H9 (cell line): ENCODE data around the gene FAM53B. TPM values are rescaled to one million over a fixed set of nuclear protein-coding genes. Genes with fewer than 3 reads are reported as not detected.

Experiments used
- DNase-seq: peaks from one replicate; pipeline ENCODE4 v3.0.0-alpha.2; 2017
- H2AFZ ChIP-seq: one replicate; pipeline ENCODE4 v1.6.1; 2013; ENCODE audit warnings: mild to moderate bottlenecking, low read length, control low read depth, moderate library complexity
- H2AK5ac ChIP-seq: 2 replicates; pipeline ENCODE4 v1.6.1; 2013; ENCODE audit warnings: low read length, control low read depth, mixed read lengths; ENCODE audit not compliant: insufficient read length
- H2BK120ac ChIP-seq: one replicate; pipeline ENCODE4 v1.6.1; 2013; ENCODE audit warnings: low read depth, mild to moderate bottlenecking, low read length, control low read depth, inconsistent platforms; ENCODE audit not compliant: poor library complexity, severe bottlenecking
- H2BK12ac ChIP-seq: 2 replicates; pipeline ENCODE4 v1.6.1; 2013; ENCODE audit warnings: low read length, control low read depth, mixed read lengths, low read depth; ENCODE audit not compliant: insufficient read length
- H2BK15ac ChIP-seq: 2 replicates; pipeline ENCODE4 v1.6.1; 2013; ENCODE audit warnings: low read depth, low read length, control low read depth
- H2BK20ac ChIP-seq: one replicate; pipeline ENCODE4 v1.6.1; 2013; ENCODE audit warnings: low read depth, mild to moderate bottlenecking, low read length, control low read depth, inconsistent platforms; ENCODE audit not compliant: poor library complexity, severe bottlenecking
- H2BK5ac ChIP-seq: 2 replicates; pipeline ENCODE4 v1.6.1; 2013; ENCODE audit warnings: low read length, control low read depth, mixed read lengths; ENCODE audit not compliant: insufficient read length
- H3K14ac ChIP-seq: 2 replicates; pipeline ENCODE4 v1.6.1; 2013; ENCODE audit warnings: low read length, control low read depth; ENCODE audit not compliant: insufficient read depth
- H3K18ac ChIP-seq: 2 replicates; pipeline ENCODE4 v1.6.1; 2013; ENCODE audit warnings: low read depth, mild to moderate bottlenecking, mixed read lengths, low read length, control low read depth; ENCODE audit not compliant: insufficient read length
- H3K23ac ChIP-seq: 2 replicates; pipeline ENCODE4 v1.6.1; 2013; ENCODE audit warnings: low read length, control low read depth, mixed read lengths, low read depth; ENCODE audit not compliant: insufficient read length
- H3K23me2 ChIP-seq: 2 replicates; pipeline ENCODE4 v1.6.1; 2013; ENCODE audit warnings: low read depth, mild to moderate bottlenecking, mixed read lengths, low read length, control low read depth; ENCODE audit not compliant: insufficient read length, poor library complexity, severe bottlenecking
- H3K27ac ChIP-seq: 2 replicates; pipeline ENCODE4 v1.5.1; 2013; ENCODE audit warnings: low read length, control low read depth, mixed read lengths, low read depth; ENCODE audit not compliant: insufficient read length
- H3K27me3 ChIP-seq: 2 replicates; pipeline ENCODE4 v1.6.1; 2013; ENCODE audit warnings: low read length, control low read depth, inconsistent platforms; ENCODE audit not compliant: insufficient read depth
- H3K4ac ChIP-seq: 2 replicates; pipeline ENCODE4 v1.6.1; 2013; ENCODE audit warnings: low read depth, mild to moderate bottlenecking, control low read depth, inconsistent platforms, low read length, moderate library complexity
- H3K4me1 ChIP-seq: 2 replicates; pipeline ENCODE4 v1.6.1; 2013; ENCODE audit warnings: low read length, control low read depth, inconsistent platforms; ENCODE audit not compliant: insufficient read depth
- H3K4me2 ChIP-seq: 2 replicates; pipeline ENCODE4 v1.6.1; 2013; ENCODE audit warnings: low read length, control low read depth, mixed read lengths; ENCODE audit not compliant: insufficient read length, insufficient read depth
- H3K56ac ChIP-seq: 2 replicates; pipeline ENCODE4 v1.6.1; 2013; ENCODE audit warnings: low read depth, mild to moderate bottlenecking, mixed read lengths, low read length, control low read depth; ENCODE audit not compliant: insufficient read length
- H3K79me1 ChIP-seq: 2 replicates; pipeline ENCODE4 v1.6.1; 2013; ENCODE audit warnings: low read depth, mild to moderate bottlenecking, moderate library complexity, low read length, control low read depth, inconsistent platforms; ENCODE audit not compliant: insufficient read depth, poor library complexity, severe bottlenecking
- H3K79me2 ChIP-seq: 2 replicates; pipeline ENCODE4 v1.6.1; 2013; ENCODE audit warnings: low read length, control low read depth, inconsistent platforms; ENCODE audit not compliant: insufficient read depth
- H3K9ac ChIP-seq: 2 replicates; pipeline ENCODE4 v1.6.1; 2013; ENCODE audit warnings: low read length, control low read depth, mixed read lengths; ENCODE audit not compliant: insufficient read length; ENCODE audit errors: extremely low read depth
- H3K9me3 ChIP-seq: one replicate; pipeline ENCODE4 v1.6.1; 2013; ENCODE audit warnings: low read depth, low read length, inconsistent platforms; ENCODE audit not compliant: control insufficient read depth
- H3T11ph ChIP-seq: one replicate; pipeline ENCODE4 v1.6.1; 2013; ENCODE audit warnings: mild to moderate bottlenecking, low read length, control low read depth, inconsistent platforms
- H4K20me1 ChIP-seq: one replicate; pipeline ENCODE4 v1.6.1; 2013; ENCODE audit not compliant: control insufficient read depth, insufficient read length, insufficient read depth
- H4K5ac ChIP-seq: 2 replicates; pipeline ENCODE4 v1.6.1; 2013; ENCODE audit warnings: low read depth, mild to moderate bottlenecking, mixed read lengths, low read length, control low read depth; ENCODE audit not compliant: insufficient read length
- H4K8ac ChIP-seq: replicated peaks from 2 replicates; pipeline ENCODE4 v1.6.1; 2013; ENCODE audit warnings: low read length, control low read depth, mixed read lengths, low read depth; ENCODE audit not compliant: insufficient read length
- H4K91ac ChIP-seq: 2 replicates; pipeline ENCODE4 v1.6.1; 2013; ENCODE audit warnings: low read depth, mild to moderate bottlenecking, moderate library complexity, mixed read lengths, low read length, control low read depth; ENCODE audit not compliant: insufficient read length
- H3K27ac Mint-ChIP-seq, 3 experiments: 2 replicates in 2 of 3; 3 replicates in 1 of 3; pipeline ENCODE4 v1.8.0; 2020 to 2021; ENCODE audit warnings: mixed read lengths in 3 of 3, mild to moderate bottlenecking in 1 of 3, moderate library complexity in 1 of 3
- H3K27me3 Mint-ChIP-seq: 2 replicates; pipeline ENCODE4 v1.8.0; 2021; ENCODE audit warnings: low read depth, mild to moderate bottlenecking, moderate library complexity, mixed read lengths
- H3K36me3 Mint-ChIP-seq, 3 experiments: 2 replicates in 2 of 3; 3 replicates in 1 of 3; pipeline ENCODE4 v1.8.0; 2020 to 2021; ENCODE audit warnings: low read depth in 3 of 3, mixed read lengths in 3 of 3; ENCODE audit not compliant: insufficient read depth in 1 of 3
- H3K4me1 Mint-ChIP-seq, 2 experiments: 2 replicates each; pipeline ENCODE4 v1.8.0; 2020; ENCODE audit warnings: mixed read lengths in 2 of 2
- H3K4me3 Mint-ChIP-seq, 2 experiments: 2 replicates in 1 of 2; 3 replicates in 1 of 2; pipeline ENCODE4 v1.8.0; 2020 to 2021; ENCODE audit warnings: mild to moderate bottlenecking in 2 of 2, mixed read lengths in 2 of 2, moderate library complexity in 1 of 2
- H3K9me3 Mint-ChIP-seq, 2 experiments: 2 replicates in 1 of 2; 3 replicates in 1 of 2; pipeline ENCODE4 v1.8.0; 2020; ENCODE audit warnings: mild to moderate bottlenecking in 2 of 2, mixed read lengths in 2 of 2, moderate library complexity in 1 of 2
- CTCF ChIP-seq: fragments of 200-600 bp; sonication (generic); conservative IDR thresholded peaks from 3 replicates; pipeline ENCODE4 v1.8.0; 2021; ENCODE audit warnings: antibody characterized with exemption, mild to moderate bottlenecking
- WGBS: extraction: QIAGEN DNeasy Blood & Tissue Kit; methylation state at CpG from one replicate; pipeline ENCODE4 v1.1.7; 2013; ENCODE audit warnings: missing lambda C conversion rate, low lambda C conversion rate, mixed read lengths; ENCODE audit not compliant: insufficient read length; ENCODE audit errors: extremely low coverage; 5-methylcytosine and 5-hydroxymethylcytosine counted together
- total RNA-seq: library from RNA; stranded (reverse); gene quantifications from 2 replicates; pipeline ENCODE4 v1.2.1, GENCODE V29; 2021

FAM53B gene
- total RNA-seq, 1 experiment from 2014 or later = 11.5 TPM

DNA sequence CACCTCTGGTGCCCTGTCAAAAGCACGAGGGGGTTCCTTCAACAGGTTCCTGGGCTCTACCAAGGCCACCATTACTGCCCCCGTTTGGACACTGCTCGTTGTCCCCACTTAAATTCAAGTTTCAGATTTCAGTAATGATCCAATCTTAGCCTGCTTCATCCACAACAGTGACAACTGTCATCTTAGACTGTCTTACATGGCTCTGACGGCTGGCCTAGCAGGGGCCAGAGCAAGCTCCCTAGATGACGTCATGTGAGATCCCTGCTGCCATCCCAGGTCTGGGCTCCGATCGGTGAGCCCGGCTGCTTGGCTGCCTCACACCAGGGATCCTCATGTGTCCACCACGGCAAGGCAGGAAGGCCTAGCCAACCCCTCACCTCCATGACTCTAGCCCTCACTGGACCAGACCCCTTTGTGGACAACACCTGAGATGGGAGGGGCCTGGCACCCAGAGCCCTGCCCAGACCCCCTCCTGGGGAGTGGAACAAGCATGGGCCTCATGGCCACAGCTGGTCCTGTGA is 82.5 kb downstream of the FAM53B start:
- H3K79me1 ChIP-seq = no peaks in the 10 kb centered on the region
- no peak overlapping the region for H2BK15ac ChIP-seq
- H2BK12ac ChIP-seq = no peak overlapping the region
- Mint-ChIP-seq H3K27me3 (no peaks in the 10 kb centered on the region; the same call in 1 of the 2 replicates), H3K36me3 (no peaks in the 10 kb centered on the region; a peak in 1 of 7 replicates), H3K27ac (peak overlapping the region in 2 of 3 experiments; percentile 44 to 90; a peak in 2 of 7 replicates), H3K4me1 (no peaks in the 10 kb centered on the region), H3K9me3 (no peaks in the 10 kb centered on the region), H3K4me3 (no peak overlapping the region)
- no peak overlapping the region for H3K4me2 ChIP-seq
- H3K27ac ChIP-seq = no peak overlapping the region
- H4K5ac ChIP-seq = no peak overlapping the region
- no peak overlapping the region for H2BK5ac ChIP-seq
- H3K56ac ChIP-seq = no peak overlapping the region
- no peak for TF ChIP-seq CTCF
- no peaks in the 10 kb centered on the region for H3K79me2 ChIP-seq
- H3K23ac ChIP-seq = no peak overlapping the region
- H3K4ac ChIP-seq = no peak overlapping the region
- no peaks in the 10 kb centered on the region for H3K4me1 ChIP-seq
- no peaks in the 10 kb centered on the region for H4K20me1 ChIP-seq
- H2AFZ ChIP-seq = no peak overlapping the region
- no peak overlapping the region for H3K9ac ChIP-seq
- no peaks in the 10 kb centered on the region for H3K27me3 ChIP-seq
- no peak overlapping the region for H4K8ac ChIP-seq
- no peaks in the 10 kb centered on the region for H3K23me2 ChIP-seq
- WGBS = no CpG with 5 or more reads among the region's 9 CpGs
- H3K18ac ChIP-seq = no peak overlapping the region
- H3K14ac ChIP-seq = no peak overlapping the region
- H2BK120ac ChIP-seq = no peak overlapping the region
- H3K9me3 ChIP-seq = no peaks in the 10 kb centered on the region
- H2AK5ac ChIP-seq = no peak overlapping the region
- H4K91ac ChIP-seq = no peak overlapping the region
- no peak overlapping the region for H3T11ph ChIP-seq
- H2BK20ac ChIP-seq = no peak overlapping the region
- DNase-seq = no peak
